Transverse colon (tissue), 4 donors: ENCODE measurements around the gene LARP7. TPM values are rescaled to one million over a fixed set of nuclear protein-coding genes. Genes with fewer than 3 reads are reported as not detected.

Source experiments
- DNase-seq: peaks from one replicate; pipeline ENCODE4 v3.0.0-alpha.2; 2019
- H3K27ac ChIP-seq, 4 donors: fragments of 200-600 bp; sonication (generic); 2 replicates each; pipeline ENCODE4 v1.5.1; 2016 to 2018; ENCODE audit warnings: inconsistent platforms in 4 of 4
- H3K27me3 ChIP-seq: fragments of 200-600 bp; sonication (generic); 2 replicates; pipeline ENCODE4 v1.5.1; 2017; ENCODE audit warnings: inconsistent platforms
- H3K36me3 ChIP-seq, 4 donors: fragments of 200-600 bp; sonication (generic); 2 replicates each; pipeline ENCODE4 v1.5.1; 2017 to 2019; ENCODE audit warnings: inconsistent platforms in 4 of 4
- H3K4me1 ChIP-seq, 4 donors: fragments of 200-600 bp; sonication (generic); 2 replicates each; pipeline ENCODE4 v1.5.1; 2017 to 2020; ENCODE audit warnings: inconsistent platforms in 4 of 4
- H3K4me3 ChIP-seq, 4 donors: fragments of 200-600 bp; sonication (generic); 1 replicate in 1 of 4; 2 replicates in 3 of 4; pipeline versions ENCODE4 v1.5.1 to v1.6.1; 2017 to 2019; ENCODE audit warnings: inconsistent platforms in 4 of 4
- H3K9me3 ChIP-seq, 2 donors: fragments of 200-600 bp; sonication (generic); 2 replicates each; pipeline ENCODE4 v1.5.1; 2017 to 2019; ENCODE audit warnings: inconsistent platforms in 2 of 2
- CTCF ChIP-seq, 5 experiments: fragments of 200-600 bp in 3 of 5; fragments of 450-650 bp in 2 of 5; sonication (generic) in 3 of 5; IDR thresholded peaks; 1 replicate in 2 of 5; 2 replicates in 3 of 5; pipeline ENCODE4 v1.5.1; 2016 to 2017; ENCODE audit warnings: antibody characterized with exemption in 5 of 5, inconsistent platforms in 3 of 5, mild to moderate bottlenecking in 2 of 5, moderate library complexity in 1 of 5
- EP300 ChIP-seq: sonication (generic); formaldehyde crosslinking; IDR thresholded peaks from one replicate; pipeline ENCODE4 v1.6.1; 2017; ENCODE audit warnings: antibody characterized with exemption, low read depth
- POLR2A ChIP-seq: fragments of 450-650 bp; IDR thresholded peaks from one replicate; pipeline ENCODE4 v1.6.1; 2016; ENCODE audit warnings: antibody characterized with exemption, mild to moderate bottlenecking, moderate library complexity
- POLR2AphosphoS5 ChIP-seq, 3 donors: sonication (generic); formaldehyde crosslinking; IDR thresholded peaks; one replicate each; pipeline ENCODE4 v1.6.1; 2016; ENCODE audit warnings: antibody characterized with exemption in 3 of 3
- WGBS, 2 donors: methylation state at CpG; one replicate each; pipeline ENCODE4 v1.1.5; 2018; ENCODE audit warnings: low coverage in 1 of 2; 5-methylcytosine and 5-hydroxymethylcytosine counted together
- in situ Hi-C, 4 donors: fragments of 200-750 bp; cut with MboI; loops; one replicate each; pipeline versions ENCODE4 v1.15.0 to v1.15.1; 2017; ENCODE audit warnings: low sequenced_read_pairs in 3 of 4, low pct_ligation_motif_present in 1 of 4, low pct_unique_long_range_greater_than_20kb in 1 of 4
- intact Hi-C: fragments of 100-400 bp; cut with DNase I; formaldehyde crosslinking; loops from one replicate; pipeline ENCODE4 v1.15.1; 2023; ENCODE audit warnings: low total_unique reads
- total RNA-seq, 4 donors: library from RNA; depleted of rRNA; stranded (reverse); fragments of >200 nt; gene quantifications; one replicate each; pipeline ENCODE4 v1.1.0, GENCODE V29; 2016

The LARP7 gene
- total RNA-seq, 4 donors from 2014 or later: 33.3 to 75.4 (median 47.6) TPM

- intact Hi-C loops (no loop called here), in situ Hi-C loops (loop anchor here in 3 of 4 donors (25.0 kb wide), 2 partner anchors 292 to 408 kb away; partner anchors contain the start of gene AP1AR (in 1 of the 3))
- TF ChIP-seq POLR2AphosphoS5 (IDR thresholded peaks at IDR 0.05): no peak
- TF ChIP-seq CTCF (IDR thresholded peaks at IDR 0.05): no peak
- TF ChIP-seq EP300: no peak
- no peak for TF ChIP-seq POLR2A
- peaks cover 0 to 8% (median 0%) of the 10 kb centered on the region in 4 donors for H3K4me1 ChIP-seq
- no peak for DNase-seq
- H3K27ac ChIP-seq: no peak overlapping the region
- H3K36me3 ChIP-seq: peaks cover 0 to 54% (median 23%) of the 10 kb centered on the region in 4 donors
- no peaks in the 10 kb centered on the region for H3K9me3 ChIP-seq
- 70 to 89% methylated on average over 3 to 8 of the region's 8 CpGs for WGBS, 2 donors
- H3K4me3 ChIP-seq: no peak overlapping the region
- no peaks in the 10 kb centered on the region for H3K27me3 ChIP-seq
Observed at GRCh38 chr4:112645541-112646329, 8.8 kb downstream of the LARP7 start.

- intact Hi-C loops: no loop called here
- no peaks in the 10 kb centered on the region for H3K9me3 ChIP-seq
- TF ChIP-seq CTCF (IDR thresholded peaks at IDR 0.05) (no peak), POLR2A (no peak), EP300 (no peak), POLR2AphosphoS5 (IDR thresholded peaks at IDR 0.05) (no peak)
- no peak for DNase-seq
- no peaks in the 10 kb centered on the region for H3K27me3 ChIP-seq
- in situ Hi-C loops: loop anchor here in 3 of 4 donors (25.0 kb wide), 2 partner anchors 290 to 410 kb away; partner anchors contain the start of gene AP1AR (in 1 of the 3)
- peaks cover 0 to 65% (median 28%) of the 10 kb centered on the region in 4 donors for H3K36me3 ChIP-seq
- no peak overlapping the region for H3K27ac ChIP-seq
- peaks cover 0 to 1% (median 0%) of the 10 kb centered on the region in 4 donors for H3K4me1 ChIP-seq
- H3K4me3 ChIP-seq: no peak overlapping the region
- WGBS, 2 donors: 78 to 82% methylated on average over 6 of the region's 6 CpGs
Observed at GRCh38 chr4:112646632-112647537, 9.9 kb downstream of the LARP7 start.

GRCh38 chr4:112647785-112648184 lies 10.8 kb downstream of the LARP7 start:
- Histone ChIP-seq H3K36me3 (peaks cover 0 to 69% (median 31%) of the 10 kb centered on the region in 4 donors), H3K4me1 (no peaks in the 10 kb centered on the region), H3K9me3 (no peaks in the 10 kb centered on the region), H3K27me3 (no peaks in the 10 kb centered on the region), H3K27ac (no peak overlapping the region), H3K4me3 (no peak overlapping the region)
- TF ChIP-seq POLR2AphosphoS5 (IDR thresholded peaks at IDR 0.05) (no peak), CTCF (IDR thresholded peaks at IDR 0.05) (no peak), POLR2A (no peak), EP300 (no peak)
- intact Hi-C loops (no loop called here), in situ Hi-C loops (loop anchor here in 3 of 4 donors (25.0 kb wide), 2 partner anchors 290 to 410 kb away; partner anchors contain the start of gene AP1AR (in 1 of the 3))
- WGBS, 2 donors: 54 to 100% methylated on average over 3 of the region's 3 CpGs
- DNase-seq: no peak
